ENCODE data around the gene ANKFN1. TPM values are rescaled to one million over a fixed set of nuclear protein-coding genes. Genes with fewer than 3 reads are reported as not detected.

Gene ANKFN1
- total RNA-seq, 3 donors from 2014 or later: 4.1 to 12.8 (median 5.6) TPM

- TF ChIP-seq POLR2AphosphoS5 (IDR thresholded peaks at IDR 0.05) (no peak), CTCF (IDR thresholded peaks at IDR 0.05) (no peak), POLR2A (IDR thresholded peaks at IDR 0.05) (no peak)
- H3K27me3 ChIP-seq: no peaks in the 10 kb centered on the region
- no peak overlapping the region for H3K4me3 ChIP-seq
- no peaks in the 10 kb centered on the region for H3K9me3 ChIP-seq
- H3K36me3 ChIP-seq: no peaks in the 10 kb centered on the region
- intact Hi-C loops (cut with DNase I; ENCODE audit: low total_unique reads): no loop called here
- no peak for DNase-seq (ENCODE audit: low spot score in 2 of 2)
- H3K27ac ChIP-seq: no peak overlapping the region
- H3K4me1 ChIP-seq: no peaks in the 10 kb centered on the region
Observed at GRCh38 chr17:56499799-56500388, 346.6 kb downstream of the ANKFN1 start.

- H3K4me1 ChIP-seq: no peaks in the 10 kb centered on the region
- no peaks in the 10 kb centered on the region for H3K9me3 ChIP-seq
- intact Hi-C loops (cut with DNase I; ENCODE audit: low total_unique reads): no loop called here
- peak overlapping the region in 1 of 2 donors; percentile 32 for H3K27ac ChIP-seq
- H3K4me3 ChIP-seq: no peak overlapping the region
- H3K27me3 ChIP-seq: no peaks in the 10 kb centered on the region
- no peak for DNase-seq (ENCODE audit: low spot score in 2 of 2)
- no peaks in the 10 kb centered on the region for H3K36me3 ChIP-seq
- TF ChIP-seq POLR2A (IDR thresholded peaks at IDR 0.05): no peak
- no peak for TF ChIP-seq CTCF (IDR thresholded peaks at IDR 0.05)
- no peak for TF ChIP-seq POLR2AphosphoS5 (IDR thresholded peaks at IDR 0.05)
Observed at GRCh38 chr17:56502120-56502654, 348.9 kb downstream of the ANKFN1 start.

GRCh38 chr17:56505154-56505756 lies 352.0 kb downstream of the ANKFN1 start:
- Histone ChIP-seq H3K36me3 (no peaks in the 10 kb centered on the region), H3K4me3 (no peak overlapping the region), H3K27me3 (no peaks in the 10 kb centered on the region), H3K4me1 (no peaks in the 10 kb centered on the region), H3K9me3 (no peaks in the 10 kb centered on the region), H3K27ac (no peak overlapping the region)
- intact Hi-C loops (cut with DNase I; ENCODE audit: low total_unique reads): no loop called here
- TF ChIP-seq POLR2A (IDR thresholded peaks at IDR 0.05) (no peak), POLR2AphosphoS5 (IDR thresholded peaks at IDR 0.05) (no peak), CTCF (IDR thresholded peaks at IDR 0.05) (no peak)
- DNase-seq (ENCODE audit: low spot score in 2 of 2): no peak

GRCh38 chr17:56506349-56506748 lies 353.1 kb downstream of the ANKFN1 start:
- DNase-seq (ENCODE audit: low spot score in 2 of 2): no peak
- Histone ChIP-seq H3K27me3 (no peaks in the 10 kb centered on the region), H3K4me1 (no peaks in the 10 kb centered on the region), H3K4me3 (no peak overlapping the region), H3K9me3 (no peaks in the 10 kb centered on the region), H3K36me3 (no peaks in the 10 kb centered on the region), H3K27ac (no peak overlapping the region)
- intact Hi-C loops (cut with DNase I; ENCODE audit: low total_unique reads): no loop called here
- TF ChIP-seq POLR2A (IDR thresholded peaks at IDR 0.05) (no peak), CTCF (IDR thresholded peaks at IDR 0.05) (no peak), POLR2AphosphoS5 (IDR thresholded peaks at IDR 0.05) (no peak)

Measured in breast epithelium (tissue), 4 donors.